ENCODE data around the gene SOX5. TPM values are rescaled to one million over a fixed set of nuclear protein-coding genes. Genes with fewer than 3 reads are reported as not detected.

The SOX5 gene
- total and polyA plus RNA-seq, 2 of the 8 experiments (the other 6 are each of a cell fraction or from before 2014, with no cell fraction given), result 2.2 to 2.6 TPM

DNA sequence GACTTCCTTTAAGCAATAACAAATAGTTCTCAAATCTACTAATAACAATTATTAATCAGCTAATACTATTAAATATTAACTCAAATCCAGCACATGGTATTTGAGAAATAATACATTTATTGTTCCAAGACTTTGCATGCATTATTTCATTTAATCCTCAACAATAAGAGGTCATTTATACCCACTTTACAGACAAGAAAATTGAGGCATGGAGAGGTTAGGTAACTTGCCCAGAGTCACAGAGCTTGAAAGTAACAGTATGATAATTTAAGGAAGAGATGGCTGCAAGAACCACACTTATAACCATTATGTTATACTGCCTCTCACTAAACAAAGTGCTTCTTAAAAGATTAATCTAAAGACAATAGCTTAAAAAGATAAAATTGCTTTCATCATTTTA is 318.9 kb downstream of the SOX5 start:
- DNase-seq (ENCODE audit: low read depth in 1 of 2, low spot score in 2 of 2), result no peak
- ChIA-PET POLR2A (ENCODE audit: partially characterized antibody) (interaction anchor here (0.8 kb wide), 1 partner anchor 10 kb away, joined by 3 read pairs; no protein-coding TSS in a partner anchor), CTCF (ENCODE audit: partially characterized antibody) (no interaction called here)
- no peak overlapping the region for H3K4me3 ChIP-seq (ENCODE audit: extremely low read depth in 1 of 4, insufficient read depth in 2 of 4, low read depth in 3 of 4, low read length in 4 of 4)
- no peak overlapping the region for H3K23ac ChIP-seq (ENCODE audit: insufficient read length)
- no peak overlapping the region for H2BK5ac ChIP-seq (ENCODE audit: low read depth, low read length)
- no peaks in the 10 kb centered on the region for H3K36me3 ChIP-seq (ENCODE audit: control insufficient read depth in 2 of 4, insufficient read depth in 4 of 4, low read length in 3 of 4)
- H2AFZ ChIP-seq (ENCODE audit: low read length), result no peak overlapping the region
- no peak overlapping the region for H3K9ac ChIP-seq (replicated peaks in 1 of 4; ENCODE audit: extremely low read depth in 1 of 4, low read depth in 3 of 4, low read length in 3 of 4)
- H3K79me2 ChIP-seq (ENCODE audit: control insufficient read depth in 1 of 2, insufficient read depth in 2 of 2, low read length in 2 of 2), result no peaks in the 10 kb centered on the region
- peaks cover 0 to 6% (median 4%) of the 10 kb centered on the region in 4 experiments; a peak in 3 of 7 replicates for H3K4me1 ChIP-seq (replicated peaks in 1 of 4; ENCODE audit: control insufficient read depth in 3 of 4, insufficient read depth in 4 of 4, low read length in 3 of 4)
- H3K27me3 ChIP-seq (replicated peaks in 1 of 4; ENCODE audit: control insufficient read depth in 3 of 4, extremely low read depth in 1 of 4, insufficient read depth in 3 of 4, low read length in 3 of 4), result no peaks in the 10 kb centered on the region
- no peak overlapping the region for H3K4me2 ChIP-seq (ENCODE audit: insufficient read depth in 1 of 2, low read depth in 2 of 2, low read length in 2 of 2)
- H4K91ac ChIP-seq (replicated peaks; ENCODE audit: insufficient read length, low read length), result no peak overlapping the region
- H3K9me3 ChIP-seq (ENCODE audit: insufficient read depth in 2 of 2, low read depth in 1 of 2, low read length in 1 of 2), result no peaks in the 10 kb centered on the region
- H3K18ac ChIP-seq (ENCODE audit: extremely low read depth, low read length), result no peak overlapping the region
- no peak overlapping the region for H4K8ac ChIP-seq (ENCODE audit: extremely low read depth, insufficient read depth, low read length)
- no peak overlapping the region for H3K14ac ChIP-seq (ENCODE audit: insufficient read length)
- H4K5ac ChIP-seq (ENCODE audit: insufficient read length, low read depth, low read length), result no peak overlapping the region
- H2BK20ac ChIP-seq (ENCODE audit: low read length), result no peak overlapping the region
- H3K4ac ChIP-seq (replicated peaks; ENCODE audit: insufficient read length, low read depth, low read length), result no peak overlapping the region
- no peaks in the 10 kb centered on the region for H3K23me2 ChIP-seq (ENCODE audit: low read depth, low read length)
- no peak overlapping the region for H2BK12ac ChIP-seq (ENCODE audit: low read depth, low read length)
- no peaks in the 10 kb centered on the region for H3K79me1 ChIP-seq (ENCODE audit: low read depth, low read length)
- H2BK15ac ChIP-seq (ENCODE audit: low read length), result no peak overlapping the region
- no peaks in the 10 kb centered on the region for H4K20me1 ChIP-seq (replicated peaks in 1 of 2; ENCODE audit: control insufficient read depth in 1 of 2, insufficient read depth in 2 of 2, low read length in 2 of 2)
- H2BK120ac ChIP-seq (replicated peaks; ENCODE audit: low read depth, low read length), result no peak overlapping the region
- no peak overlapping the region for H2AK5ac ChIP-seq (ENCODE audit: low read depth, low read length)
- H3K56ac ChIP-seq (replicated peaks; ENCODE audit: insufficient read length, low read depth, low read length), result no peak overlapping the region
- no peak overlapping the region for H3K27ac ChIP-seq (ENCODE audit: low read depth, low read length)
- FAIRE-seq, result no peak
- no peak for TF ChIP-seq HDAC2 (IDR thresholded peaks at IDR 0.05; ENCODE audit: borderline replicate concordance in 1 of 2, low read depth in 2 of 2, low read length in 2 of 2)
- no peak for TF ChIP-seq EGR1 (IDR thresholded peaks at IDR 0.05; ENCODE audit: borderline replicate concordance, low read depth, low read length)
